GM18505 (cell line): ENCODE results near the gene ASTN2.

Source experiments
- ATAC-seq: cut with Tn5 transposase; IDR thresholded peaks from one replicate; pipeline ENCODE4 v1.9.1; 2021; ENCODE audit not compliant: unreplicated experiment
- POLR2A ChIP-seq: IDR thresholded peaks from 4 replicates; pipeline ENCODE4 v1.6.1; 2011; ENCODE audit warnings: borderline replicate concordance; ENCODE audit not compliant: insufficient read depth, insufficient read length; ENCODE audit errors: extremely low read depth

The ASTN2 gene

DNA sequence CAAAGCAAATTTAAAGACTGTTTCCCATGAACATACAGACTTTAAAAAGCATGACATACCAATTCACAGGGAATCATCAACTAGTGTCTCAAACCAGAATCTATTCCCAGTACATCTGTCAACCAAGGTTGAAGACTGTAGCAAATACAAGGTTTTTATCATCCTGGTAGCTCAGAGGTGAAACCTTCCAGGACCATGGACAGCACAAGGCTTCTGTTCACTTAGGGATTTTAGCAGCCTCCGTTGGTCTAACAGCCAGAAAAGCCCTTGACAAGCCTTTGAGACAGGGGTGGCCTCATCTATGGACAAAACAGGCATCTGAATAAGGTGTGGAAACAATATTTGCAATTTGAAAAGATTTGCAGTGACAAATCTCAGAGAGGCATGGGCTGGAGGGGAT lies 608.8 kb downstream of the ASTN2 start:
- ATAC-seq, result no peak
- TF ChIP-seq POLR2A, result no peak

DNA sequence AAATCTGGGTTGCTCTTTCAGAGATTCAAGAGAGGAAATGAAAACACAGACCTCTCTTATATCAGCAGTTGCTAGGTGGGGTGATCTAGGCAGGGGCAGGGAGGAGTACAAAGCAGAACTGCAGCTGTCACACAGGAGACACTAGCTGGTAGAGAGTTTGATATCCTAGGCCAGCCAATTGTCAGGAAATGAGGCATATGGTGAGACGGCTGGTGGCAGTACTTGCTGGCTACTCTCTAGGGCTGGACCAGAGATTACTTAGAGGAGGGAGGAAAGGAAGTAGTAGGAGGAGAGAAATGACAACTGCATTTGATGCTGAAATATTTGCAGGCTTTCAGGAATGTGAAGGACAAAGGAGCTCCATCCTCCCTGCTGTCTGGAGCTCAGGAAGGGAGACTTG lies 614.0 kb downstream of the ASTN2 start:
- no peak for ATAC-seq
- no peak for TF ChIP-seq POLR2A

DNA sequence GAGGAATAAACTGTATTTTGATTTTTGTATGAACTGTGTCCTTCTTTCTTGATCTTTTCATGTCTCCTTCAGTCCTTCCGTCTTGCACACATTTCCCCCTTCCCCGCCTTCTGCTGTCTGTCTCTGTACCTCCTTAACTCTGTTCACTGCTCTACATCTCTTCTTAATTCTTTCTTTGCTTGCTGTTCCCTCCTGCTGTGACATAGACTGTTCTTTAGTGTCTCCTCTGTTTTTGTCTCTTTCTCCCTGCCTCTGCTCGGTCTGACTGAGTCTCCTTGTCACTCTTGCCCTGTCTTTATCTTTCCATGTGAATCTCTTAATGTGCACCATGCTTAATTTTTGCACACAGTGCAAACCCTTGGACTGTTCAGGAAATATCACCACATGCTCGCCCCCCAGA lies 614.8 kb downstream of the ASTN2 start:
- no peak for ATAC-seq
- TF ChIP-seq POLR2A, result no peak

DNA sequence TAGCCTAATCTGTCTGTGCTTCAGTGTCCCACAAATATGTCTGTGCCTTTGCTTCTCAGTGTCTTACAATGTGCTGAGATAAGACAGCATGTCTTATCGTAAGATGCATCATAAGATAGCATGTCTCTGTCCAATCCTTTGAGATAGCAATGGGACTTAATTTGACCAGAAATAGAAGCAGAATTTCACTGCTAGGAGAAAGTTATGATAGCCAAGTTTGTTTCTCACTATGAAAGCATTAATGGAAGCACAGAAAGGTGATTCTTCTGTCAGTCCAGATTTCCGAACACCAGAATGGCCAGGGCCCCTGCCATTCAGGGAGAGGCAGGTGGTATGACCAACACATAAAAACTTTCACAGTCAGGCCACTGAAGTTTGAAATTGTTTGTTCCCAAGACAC lies 616.3 kb downstream of the ASTN2 start:
- no peak for ATAC-seq
- no peak for TF ChIP-seq POLR2A

DNA sequence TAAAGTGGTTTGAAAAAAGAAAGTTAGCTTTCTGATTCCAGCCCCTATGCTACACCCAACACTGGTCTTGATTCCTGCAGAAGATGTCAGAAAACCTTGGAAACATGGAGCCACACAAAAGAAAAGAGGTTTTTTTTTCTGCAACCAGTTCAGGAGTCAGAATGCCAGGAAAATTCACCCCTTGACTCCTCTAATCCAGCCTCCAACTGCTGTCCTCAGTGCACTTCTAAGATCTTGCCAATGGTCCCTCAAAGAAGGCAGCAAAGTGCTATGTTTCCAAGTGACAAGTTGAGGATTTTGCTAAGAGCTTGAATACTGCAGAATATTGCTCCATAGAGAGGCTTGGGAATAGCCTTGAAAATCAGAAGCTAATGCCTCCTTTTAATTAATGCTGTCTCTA lies 617.6 kb downstream of the ASTN2 start:
- TF ChIP-seq POLR2A, result no peak
- ATAC-seq, result no peak

DNA sequence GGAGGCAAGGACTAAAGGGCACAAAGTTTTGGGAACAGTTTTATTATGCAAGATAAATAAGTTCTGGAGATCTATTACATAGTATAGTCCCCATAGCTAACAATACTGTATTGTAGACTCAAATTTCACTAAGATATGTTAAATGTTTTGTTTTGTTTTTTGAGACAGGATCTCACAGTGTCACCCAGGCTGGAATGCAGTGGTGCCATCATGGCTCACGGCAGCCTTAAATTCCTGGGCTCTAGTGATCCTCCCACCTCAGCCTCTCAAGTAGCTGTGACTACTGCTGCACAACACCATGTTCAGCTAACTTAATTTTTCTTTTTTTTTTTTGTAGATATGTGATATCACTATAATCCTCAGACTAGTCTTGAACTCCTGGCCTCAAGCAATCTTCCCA lies 618.2 kb downstream of the ASTN2 start:
- no peak for TF ChIP-seq POLR2A
- no peak for ATAC-seq

DNA sequence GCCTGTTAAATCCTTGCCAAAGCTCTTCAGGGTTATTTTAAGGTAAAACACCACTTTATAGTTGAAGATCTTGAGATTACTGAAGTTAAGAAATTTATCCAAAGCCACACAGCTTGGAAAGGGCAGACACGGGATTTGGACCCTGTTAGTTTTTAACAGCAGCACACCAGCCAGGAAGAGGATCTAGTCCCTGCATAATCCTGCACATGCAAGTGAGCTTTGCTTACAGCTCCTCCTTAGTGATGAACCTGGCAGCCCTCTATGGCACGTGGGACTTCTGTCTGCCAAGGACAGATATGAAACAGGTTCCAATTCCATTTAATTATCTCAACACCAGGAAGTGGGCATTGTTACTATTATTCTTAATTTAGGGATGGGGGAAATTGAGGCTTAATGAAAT lies 619.0 kb downstream of the ASTN2 start:
- no peak for TF ChIP-seq POLR2A
- ATAC-seq, result no peak

DNA sequence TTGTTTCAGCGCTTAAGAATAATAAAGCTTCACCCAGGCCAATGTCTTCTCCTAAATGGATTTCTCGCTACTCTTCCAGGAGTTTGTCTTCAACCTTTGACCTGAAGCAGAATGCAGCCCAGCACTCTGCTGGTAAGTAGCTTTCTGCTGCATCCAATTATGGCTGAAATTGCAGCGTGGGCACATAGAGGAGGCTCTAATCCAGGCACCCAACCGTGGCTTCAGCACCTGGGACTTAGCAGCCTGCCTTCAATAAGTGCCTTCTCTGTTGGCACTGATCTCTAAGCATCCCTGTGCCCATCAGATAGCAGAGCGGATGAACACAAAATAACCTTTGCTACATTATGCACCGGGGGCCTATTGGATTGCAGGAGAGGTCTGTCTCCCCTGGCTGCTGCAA lies 622.6 kb downstream of the ASTN2 start:
- ATAC-seq, result no peak
- TF ChIP-seq POLR2A, result no peak

DNA sequence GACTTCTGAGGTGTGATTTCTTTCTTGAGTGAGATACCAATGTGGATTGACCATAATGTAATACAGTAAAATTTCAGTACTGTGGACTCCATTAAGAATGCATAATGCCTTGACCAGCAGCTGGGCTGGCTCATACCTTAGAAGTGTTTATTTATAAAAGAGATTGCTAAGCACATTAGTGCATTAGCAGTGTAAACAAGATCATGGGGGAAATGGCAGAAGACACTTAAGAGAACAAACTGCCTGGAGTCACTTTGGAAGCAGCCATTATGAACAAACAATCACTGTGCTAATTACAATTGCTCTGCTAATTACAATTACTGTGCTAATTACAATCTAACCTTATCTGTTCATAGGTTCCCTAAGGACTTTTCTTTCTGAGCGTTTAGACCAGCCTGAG lies 623.5 kb downstream of the ASTN2 start:
- no peak for TF ChIP-seq POLR2A

DNA sequence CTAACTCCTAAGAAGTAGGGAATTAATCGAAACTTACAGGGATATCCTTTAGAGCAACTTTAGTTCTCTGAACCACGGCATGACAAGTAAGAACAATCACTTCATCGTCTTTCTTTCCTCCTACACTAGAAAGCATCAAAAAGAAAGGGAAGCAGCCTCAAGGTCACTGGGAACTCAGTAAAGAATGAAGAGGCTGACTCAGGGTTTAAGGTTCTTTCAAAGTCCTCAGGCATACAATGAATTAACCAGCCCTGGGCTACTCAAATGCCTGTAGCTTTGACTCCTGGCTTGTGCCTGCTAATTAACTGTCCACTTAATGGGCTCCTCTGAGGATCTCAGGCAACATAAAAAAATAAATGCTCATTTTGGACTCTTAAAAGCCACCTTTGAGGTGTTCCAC lies 625.8 kb downstream of the ASTN2 start:
- no peak for ATAC-seq
- TF ChIP-seq POLR2A, result no peak

More for the DNA sequence above, 623.5 kb downstream of the ASTN2 start:
- no peak for ATAC-seq

DNA sequence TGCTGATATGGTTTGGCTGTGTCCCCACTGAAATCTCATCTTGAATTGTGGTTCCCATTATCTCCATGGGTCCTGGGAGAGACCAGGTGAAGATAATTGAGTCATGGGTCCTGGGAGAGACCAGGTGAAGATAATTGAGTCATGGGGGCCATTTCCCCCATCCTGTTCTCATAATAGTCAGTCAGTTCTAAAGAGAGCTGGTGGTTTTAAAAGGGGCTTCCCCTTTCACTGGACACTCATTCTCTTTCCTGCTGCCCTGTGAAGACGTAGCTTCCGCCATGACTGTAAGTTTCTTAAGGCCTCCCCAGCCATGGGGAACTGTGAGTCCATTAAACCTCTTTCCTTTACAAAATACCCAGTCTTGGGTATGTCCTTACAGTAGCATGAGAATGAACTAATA lies 628.1 kb downstream of the ASTN2 start:
- no peak for ATAC-seq

DNA sequence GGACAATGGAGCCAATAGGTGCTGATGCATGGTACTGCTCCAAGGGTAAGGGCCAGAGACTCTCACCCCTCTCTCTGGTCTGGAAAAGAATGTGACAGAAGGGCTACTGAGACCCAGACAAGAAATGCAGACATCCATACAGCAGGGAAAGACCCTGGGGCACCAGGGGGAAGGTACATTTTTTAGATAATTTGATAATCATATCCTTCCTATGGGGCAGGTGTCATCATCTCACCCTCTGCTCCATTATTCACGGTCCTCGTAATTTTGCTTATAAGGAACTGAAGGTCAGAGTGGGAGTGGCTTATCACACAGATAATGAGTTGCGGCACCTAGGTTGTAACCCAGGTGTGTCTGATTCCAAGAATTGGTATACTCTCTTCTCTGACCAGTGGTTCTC lies 637.7 kb downstream of the ASTN2 start:
- ATAC-seq, result no peak
- TF ChIP-seq POLR2A, result no peak

More for the DNA sequence above, 628.1 kb downstream of the ASTN2 start:
- TF ChIP-seq POLR2A, result no peak

DNA sequence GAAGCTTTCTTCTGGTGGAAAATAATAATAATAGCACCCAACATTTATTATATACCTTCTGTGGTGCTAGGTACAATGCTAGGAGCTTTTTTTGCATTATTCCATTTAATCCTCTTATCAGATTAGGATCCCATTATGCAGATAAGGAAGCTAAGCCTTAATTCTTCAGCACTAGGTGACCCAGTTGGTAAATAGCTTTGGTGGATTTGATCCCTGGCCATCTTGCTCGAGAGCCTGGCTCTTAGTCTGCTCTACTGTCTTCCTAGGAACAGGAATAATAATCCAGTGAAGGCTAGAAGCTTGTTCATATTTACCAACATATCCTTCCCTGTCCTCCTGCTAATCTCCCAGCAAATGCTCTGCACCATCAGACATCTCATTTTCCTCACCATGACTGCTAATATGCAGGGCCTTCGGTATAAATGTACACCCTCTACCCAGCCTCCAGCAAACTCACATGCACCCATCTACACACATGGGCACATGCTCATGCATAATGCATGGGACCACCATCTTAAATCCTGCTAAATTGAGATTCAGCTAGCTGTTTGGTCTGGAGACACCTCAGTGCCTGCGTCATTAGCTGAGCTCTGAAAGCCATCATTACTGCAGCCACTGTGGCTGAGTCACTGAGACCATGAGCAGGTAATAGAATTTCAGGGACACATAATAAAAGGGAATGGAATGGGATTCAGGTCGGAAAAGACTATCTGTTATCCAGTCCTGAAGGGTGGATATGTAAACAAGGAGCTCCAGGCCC lies 640.3 kb downstream of the ASTN2 start:
- ATAC-seq, result no peak
- no peak for TF ChIP-seq POLR2A

DNA sequence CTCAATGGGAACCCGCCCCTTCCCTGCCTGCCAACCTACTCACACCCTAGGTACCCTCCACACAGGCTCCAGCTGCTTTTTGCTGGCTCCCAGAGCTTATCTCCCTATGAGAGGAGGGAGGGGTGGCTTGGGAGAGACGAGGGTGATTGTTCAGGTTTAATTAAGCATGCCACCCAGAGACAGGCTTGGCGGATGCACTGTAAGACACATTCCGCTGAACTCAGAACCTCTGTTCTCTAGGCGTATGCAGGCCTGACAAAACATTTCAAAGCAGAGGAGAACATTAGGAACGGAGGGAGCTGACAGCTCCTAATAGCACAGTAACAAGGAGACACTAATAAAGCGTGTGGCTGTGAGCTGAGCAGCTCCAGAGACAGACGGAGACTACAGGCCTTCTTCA lies 647.6 kb downstream of the ASTN2 start:
- no peak for TF ChIP-seq POLR2A
- no peak for ATAC-seq

DNA sequence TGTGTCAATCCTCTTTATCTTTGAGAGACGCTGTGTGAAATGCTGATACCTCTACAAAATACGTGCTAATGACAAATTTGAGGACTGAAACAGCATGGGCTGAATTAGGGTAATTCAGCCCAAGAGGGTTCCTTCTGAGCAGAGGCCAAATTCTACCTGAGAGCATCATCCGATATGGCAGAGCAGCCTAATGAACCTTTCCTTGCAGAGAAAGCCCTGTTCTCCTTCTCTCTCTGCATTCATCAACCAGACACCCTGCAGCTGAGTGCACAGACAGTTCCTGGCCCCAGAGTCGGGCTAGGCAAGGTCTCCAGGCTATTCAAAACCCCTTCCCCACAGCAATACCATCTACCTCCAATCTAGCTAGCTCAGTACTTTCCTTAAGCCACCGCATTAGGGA lies 649.8 kb downstream of the ASTN2 start:
- no peak for ATAC-seq
- TF ChIP-seq POLR2A, result no peak
